DMS 273 (cell line): ENCODE results near the gene ZBTB9.

Experiments used
- DNase-seq: peaks from one replicate; lab custom pipeline; 2025; ENCODE audit not compliant: unreplicated experiment; lab: John Stamatoyannopoulos, UW

ZBTB9 gene

GRCh38 chr6:33418690-33419291 is 35.6 kb upstream of the ZBTB9 start:
- peak; percentile 51 for DNase-seq

- peak; percentile 80 for DNase-seq
Observed at GRCh38 chr6:33419580-33420490, 34.5 kb upstream of the ZBTB9 start, which contains the start of gene SYNGAP1. SYNGAP1 (plus strand) TSS chr6:33420065; CDS start chr6:33420265, 200 bp downstream.

- peak; percentile 76 for DNase-seq
Observed at GRCh38 chr6:33420491-33421343, 33.7 kb upstream of the ZBTB9 start.

GRCh38 chr6:33421344-33421643 is 33.1 kb upstream of the ZBTB9 start:
- DNase-seq = no peak

- DNase-seq = no peak
Observed at GRCh38 chr6:33423777-33424176, 30.6 kb upstream of the ZBTB9 start.

GRCh38 chr6:33424855-33425667 is 29.3 kb upstream of the ZBTB9 start:
- peak; percentile 72 for DNase-seq

- peak; percentile 95 for DNase-seq
Observed at GRCh38 chr6:33425668-33426577, 28.5 kb upstream of the ZBTB9 start.

GRCh38 chr6:33426590-33427511 is 27.5 kb upstream of the ZBTB9 start:
- peak; percentile 67 for DNase-seq

- peak; percentile 64 for DNase-seq
Observed at GRCh38 chr6:33427585-33428223, 26.7 kb upstream of the ZBTB9 start.

GRCh38 chr6:33428224-33428965 is 26.0 kb upstream of the ZBTB9 start:
- DNase-seq = peak; percentile 72

GRCh38 chr6:33428966-33429749 is 25.2 kb upstream of the ZBTB9 start:
- DNase-seq = peak; percentile 26

GRCh38 chr6:33429750-33430052 is 24.7 kb upstream of the ZBTB9 start:
- DNase-seq = no peak

- no peak for DNase-seq
Observed at GRCh38 chr6:33430334-33430733, 24.0 kb upstream of the ZBTB9 start.

- peak; percentile 81 for DNase-seq
Observed at GRCh38 chr6:33430991-33431879, 23.1 kb upstream of the ZBTB9 start.

GRCh38 chr6:33431880-33432541 is 22.4 kb upstream of the ZBTB9 start:
- no peak for DNase-seq
